Measurements from ENCODE around the gene MAD1L1. TPM values are rescaled to one million over a fixed set of nuclear protein-coding genes. Genes with fewer than 3 reads are reported as not detected.

MAD1L1 gene
- total and polyA plus RNA-seq, 4 donors: 43.0 to 54.9 (median 49.9) TPM

- H3K27ac ChIP-seq (ENCODE audit: low read depth in 1 of 2, low read length in 1 of 2): no peak overlapping the region
- H3K27me3 ChIP-seq (ENCODE audit: control insufficient read depth in 3 of 3, insufficient read depth in 3 of 3, low read length in 2 of 3): no peaks in the 10 kb centered on the region
- peaks cover 0 to 9% (median 0%) of the 10 kb centered on the region in 5 donors for H3K4me1 ChIP-seq (ENCODE audit: control insufficient read depth in 5 of 5, insufficient read depth in 5 of 5, low read length in 5 of 5)
- no peak for DNase-seq
- whole genome bisulfite sequencing, 2 donors: 90 to 94% methylated on average over 27 to 28 of the region's 28 CpGs
- H3K4me3 ChIP-seq: no peak overlapping the region
- no peak for ATAC-seq (ENCODE audit: insufficient read depth, low FRiP score)
- peaks cover 0 to 6% (median 0%) of the 10 kb centered on the region in 4 donors for H3K9me3 ChIP-seq (ENCODE audit: control insufficient read depth in 4 of 4, insufficient read depth in 3 of 4, low read length in 3 of 4)
- no peak for TF ChIP-seq CTCF (IDR thresholded peaks at IDR 0.05; ENCODE audit: control extremely low read depth, extremely low read depth)
- no peak overlapping the region for H3K9ac ChIP-seq (ENCODE audit: insufficient read depth in 1 of 2, low read length in 2 of 2)
- H3K36me3 ChIP-seq (ENCODE audit: control insufficient read depth in 4 of 4, insufficient read depth in 4 of 4, low read length in 4 of 4): peaks cover 0 to 23% (median 12%) of the 10 kb centered on the region in 4 donors
Measured at GRCh38 chr7:1885465-1886226, 347.1 kb downstream of the MAD1L1 start.

GRCh38 chr7:1884583-1885350 lies 348.0 kb downstream of the MAD1L1 start:
- ATAC-seq (ENCODE audit: insufficient read depth, low FRiP score): no peak
- WGBS, 2 donors: 93 to 96% methylated on average over 26 of the region's 26 CpGs
- Histone ChIP-seq H3K27ac (ENCODE audit: low read depth in 1 of 2, low read length in 1 of 2) (no peak overlapping the region), H3K36me3 (ENCODE audit: control insufficient read depth in 4 of 4, insufficient read depth in 4 of 4, low read length in 4 of 4) (peaks cover 0 to 23% (median 12%) of the 10 kb centered on the region in 4 donors), H3K4me1 (ENCODE audit: control insufficient read depth in 5 of 5, insufficient read depth in 5 of 5, low read length in 5 of 5) (peaks cover 0 to 9% (median 0%) of the 10 kb centered on the region in 5 donors), H3K9me3 (ENCODE audit: control insufficient read depth in 4 of 4, insufficient read depth in 3 of 4, low read length in 3 of 4) (peaks cover 0 to 6% (median 0%) of the 10 kb centered on the region in 4 donors), H3K9ac (ENCODE audit: insufficient read depth in 1 of 2, low read length in 2 of 2) (no peak overlapping the region), H3K4me3 (no peak overlapping the region), H3K27me3 (ENCODE audit: control insufficient read depth in 3 of 3, insufficient read depth in 3 of 3, low read length in 2 of 3) (no peaks in the 10 kb centered on the region)
- no peak for DNase-seq
- TF ChIP-seq CTCF (IDR thresholded peaks at IDR 0.05; ENCODE audit: control extremely low read depth, extremely low read depth): no peak

- no peaks in the 10 kb centered on the region for H3K27me3 ChIP-seq (ENCODE audit: control insufficient read depth in 3 of 3, insufficient read depth in 3 of 3, low read length in 2 of 3)
- peaks cover 0 to 6% (median 0%) of the 10 kb centered on the region in 4 donors for H3K9me3 ChIP-seq (ENCODE audit: control insufficient read depth in 4 of 4, insufficient read depth in 3 of 4, low read length in 3 of 4)
- ATAC-seq (ENCODE audit: insufficient read depth, low FRiP score) (no peak), DNase-seq (no peak)
- H3K4me1 ChIP-seq (ENCODE audit: control insufficient read depth in 5 of 5, insufficient read depth in 5 of 5, low read length in 5 of 5): peaks cover 0 to 9% (median 0%) of the 10 kb centered on the region in 5 donors
- no peak overlapping the region for H3K9ac ChIP-seq (ENCODE audit: insufficient read depth in 1 of 2, low read length in 2 of 2)
- peaks cover 0 to 23% (median 12%) of the 10 kb centered on the region in 4 donors for H3K36me3 ChIP-seq (ENCODE audit: control insufficient read depth in 4 of 4, insufficient read depth in 4 of 4, low read length in 4 of 4)
- H3K4me3 ChIP-seq: no peak overlapping the region
- H3K27ac ChIP-seq (ENCODE audit: low read depth in 1 of 2, low read length in 1 of 2): no peak overlapping the region
- WGBS, 2 donors: 88 to 92% methylated on average over 29 to 30 of the region's 30 CpGs
- TF ChIP-seq CTCF (IDR thresholded peaks at IDR 0.05; ENCODE audit: control extremely low read depth, extremely low read depth): no peak
Measured at GRCh38 chr7:1883834-1884582, 348.7 kb downstream of the MAD1L1 start.
